Neural cell (in vitro differentiated cells): Measurements from ENCODE around the gene ZNF547. TPM values are rescaled to one million over a fixed set of nuclear protein-coding genes. Genes with fewer than 3 reads are reported as not detected.
A peak's percentile ranks its signal among the peaks of the same experiment; 100 is the strongest.

ENCODE experiments used
- H2AFZ ChIP-seq: fragments of 200-600, 300-800 bp; sonication (generic), shearing (Covaris generic); 2 replicates; pipeline ENCODE4 v1.6.0; 2014; ENCODE audit warnings: low read depth, mild to moderate bottlenecking, antibody characterized with exemption, low read length, moderate library complexity
- H3F3A ChIP-seq: fragments of 200-600 bp; shearing (Covaris generic); 2 replicates; pipeline ENCODE4 v1.6.1; 2016; ENCODE audit warnings: mild to moderate bottlenecking, moderate library complexity, mixed read lengths, antibody characterized with exemption, low read length; ENCODE audit not compliant: insufficient read depth, poor library complexity, severe bottlenecking
- H3K27ac ChIP-seq: fragments of 200-600, 300-800 bp; sonication (generic), shearing (Covaris generic); 2 replicates; pipeline ENCODE4 v1.5.1; 2014; ENCODE audit warnings: mild to moderate bottlenecking, low read length, moderate library complexity
- H3K27me3 ChIP-seq: fragments of 300-800, 200-600 bp; sonication (generic), shearing (Covaris generic); 2 replicates; pipeline ENCODE4 v1.6.0; 2014; ENCODE audit warnings: mild to moderate bottlenecking, low read depth, low read length, moderate library complexity; ENCODE audit not compliant: insufficient read depth
- H3K36me3 ChIP-seq: fragments of 300-800, 200-600 bp; sonication (generic), shearing (Covaris generic); 2 replicates; pipeline ENCODE4 v1.5.1; 2014; ENCODE audit warnings: mild to moderate bottlenecking, antibody characterized with exemption, low read length, moderate library complexity; ENCODE audit not compliant: insufficient read depth
- H3K4me2 ChIP-seq: fragments of 300-800, 200-600 bp; sonication (generic), shearing (Covaris generic); 2 replicates; pipeline ENCODE4 v1.6.0; 2014; ENCODE audit warnings: mild to moderate bottlenecking, low read length
- H3K4me3 ChIP-seq: fragments of 300-800, 200-600 bp; sonication (generic), shearing (Covaris generic); 2 replicates; pipeline ENCODE4 v1.5.1; 2014; ENCODE audit warnings: mild to moderate bottlenecking, low read length, moderate library complexity
- H3K79me2 ChIP-seq: fragments of 200-600 bp; shearing (Covaris generic); replicated peaks from 2 replicates; pipeline ENCODE4 v1.6.0; 2014; ENCODE audit warnings: mild to moderate bottlenecking, low read length, moderate library complexity; ENCODE audit not compliant: insufficient read depth
- H3K9ac ChIP-seq: fragments of 300-800, 200-600 bp; sonication (generic), shearing (Covaris generic); 2 replicates; pipeline ENCODE4 v1.6.1; 2016; ENCODE audit warnings: mild to moderate bottlenecking, low read length, mixed read lengths
- H3K9me2 ChIP-seq: fragments of 200-600 bp; shearing (Covaris generic); 2 replicates; pipeline ENCODE4 v1.6.1; 2016; ENCODE audit warnings: mild to moderate bottlenecking, low read length, mixed read lengths; ENCODE audit not compliant: insufficient read depth
- H3K9me3 ChIP-seq: fragments of 200-600, 300-800 bp; sonication (generic), shearing (Covaris generic); 2 replicates; pipeline ENCODE4 v1.6.1; 2016; ENCODE audit warnings: mild to moderate bottlenecking, mixed run types, low read length, moderate library complexity, mixed read lengths
- H4K20me1 ChIP-seq: fragments of 200-600 bp; shearing (Covaris generic); 2 replicates; pipeline ENCODE4 v1.6.1; 2016; ENCODE audit warnings: mild to moderate bottlenecking, mixed run types; ENCODE audit not compliant: insufficient read depth
- CTCF ChIP-seq: fragments of 450-650 bp; IDR thresholded peaks from 2 replicates; pipeline ENCODE4 v1.5.1; 2014; ENCODE audit warnings: antibody characterized with exemption, mild to moderate bottlenecking, moderate library complexity; ENCODE audit not compliant: poor library complexity, severe bottlenecking
- EP300 ChIP-seq: fragments of 450-650 bp; conservative IDR thresholded peaks from 2 replicates; pipeline ENCODE4 v1.6.1; 2014; ENCODE audit warnings: antibody characterized with exemption, mild to moderate bottlenecking, moderate library complexity; ENCODE audit not compliant: poor library complexity, severe bottlenecking
- EZH2 ChIP-seq: fragments of 200-600, 300-800 bp; shearing (Covaris generic), sonication (generic); IDR thresholded peaks from 2 replicates; pipeline ENCODE4 v1.6.1; 2014; ENCODE audit warnings: antibody characterized with exemption, low read length, borderline replicate concordance, mild to moderate bottlenecking; ENCODE audit not compliant: insufficient read depth, poor library complexity, severe bottlenecking
- MXI1 ChIP-seq: fragments of 450-650 bp; conservative IDR thresholded peaks from 2 replicates; pipeline ENCODE4 v1.6.1; 2014; ENCODE audit warnings: antibody characterized with exemption, mild to moderate bottlenecking; ENCODE audit not compliant: poor library complexity, severe bottlenecking
- POLR2AphosphoS5 ChIP-seq: IDR thresholded peaks from 2 replicates; pipeline ENCODE4 v1.6.1; 2012
- RAD21 ChIP-seq: fragments of 450-650 bp; conservative IDR thresholded peaks from 2 replicates; pipeline ENCODE4 v1.6.1; 2014; ENCODE audit warnings: antibody characterized with exemption, mild to moderate bottlenecking, moderate library complexity
- REST ChIP-seq: IDR thresholded peaks from 2 replicates; pipeline ENCODE4 v1.6.1; 2012; ENCODE audit warnings: borderline replicate concordance
- SMC3 ChIP-seq: fragments of 450-650 bp; conservative IDR thresholded peaks from 2 replicates; pipeline ENCODE4 v1.6.1; 2014; ENCODE audit warnings: antibody characterized with exemption, mild to moderate bottlenecking, moderate library complexity; ENCODE audit not compliant: poor library complexity
- TAF1 ChIP-seq: IDR thresholded peaks from 2 replicates; pipeline ENCODE4 v1.6.1; 2012; ENCODE audit warnings: low read depth
- polyA plus RNA-seq: library from polyadenylated mRNA; depleted of rRNA; stranded (reverse); fragments of >200 nt; gene quantifications from 2 replicates; pipeline ENCODE4 v1.2.3, GENCODE V29; 2014

ZNF547 gene
- polyA plus RNA-seq, 1 donor from 2014 or later: 11.6 TPM

- H3K27me3 ChIP-seq: no peaks in the 10 kb centered on the region
- peaks cover 34% of the 10 kb centered on the region for H3K79me2 ChIP-seq
- peak overlapping the region; percentile 99 for H3K9ac ChIP-seq
- peak overlapping the region; percentile 96 for H3K4me2 ChIP-seq
- H3K36me3 ChIP-seq: no peaks in the 10 kb centered on the region
- H3F3A ChIP-seq: no peaks in the 10 kb centered on the region
- TF ChIP-seq REST: no peak
- TF ChIP-seq TAF1: no peak
- TF ChIP-seq EP300: no peak
- no peak for TF ChIP-seq CTCF
- TF ChIP-seq SMC3: no peak
- TF ChIP-seq POLR2AphosphoS5: no peak
- TF ChIP-seq EZH2: no peak
- no peak for TF ChIP-seq MXI1
- TF ChIP-seq RAD21: no peak
- H3K9me2 ChIP-seq: no peaks in the 10 kb centered on the region
- no peaks in the 10 kb centered on the region for H3K9me3 ChIP-seq
- H2AFZ ChIP-seq: no peak overlapping the region
- H3K4me3 ChIP-seq: peak overlapping the region; percentile 89
- H4K20me1 ChIP-seq: no peaks in the 10 kb centered on the region
- peak overlapping the region; percentile 90 for H3K27ac ChIP-seq
Observed at GRCh38 chr19:57321751-57322150, 41.6 kb upstream of the ZNF547 start.

- no peaks in the 10 kb centered on the region for H3K9me3 ChIP-seq
- TF ChIP-seq SMC3 (no peak), POLR2AphosphoS5 (no peak), MXI1 (no peak), EZH2 (no peak), EP300 (no peak), REST (no peak), CTCF (no peak), RAD21 (no peak), TAF1 (no peak)
- H3K4me3 ChIP-seq: no peak overlapping the region
- H3K27ac ChIP-seq: no peak overlapping the region
- H2AFZ ChIP-seq: no peak overlapping the region
- peaks cover 37% of the 10 kb centered on the region for H3K79me2 ChIP-seq
- H3F3A ChIP-seq: no peaks in the 10 kb centered on the region
- no peaks in the 10 kb centered on the region for H3K27me3 ChIP-seq
- no peak overlapping the region for H3K9ac ChIP-seq
- no peaks in the 10 kb centered on the region for H3K9me2 ChIP-seq
- no peaks in the 10 kb centered on the region for H4K20me1 ChIP-seq
- H3K4me2 ChIP-seq: no peak overlapping the region
- peaks cover 6% of the 10 kb centered on the region for H3K36me3 ChIP-seq
Observed at GRCh38 chr19:57324992-57325391, 38.4 kb upstream of the ZNF547 start.
